ENCODE measurements around the gene ISL2.
"Not testable (repeated sequence)": the region's sequence is repeated elsewhere in the genome, so short reads cannot be mapped to it uniquely, and the experiment has no call there.

The ISL2 gene

DNA sequence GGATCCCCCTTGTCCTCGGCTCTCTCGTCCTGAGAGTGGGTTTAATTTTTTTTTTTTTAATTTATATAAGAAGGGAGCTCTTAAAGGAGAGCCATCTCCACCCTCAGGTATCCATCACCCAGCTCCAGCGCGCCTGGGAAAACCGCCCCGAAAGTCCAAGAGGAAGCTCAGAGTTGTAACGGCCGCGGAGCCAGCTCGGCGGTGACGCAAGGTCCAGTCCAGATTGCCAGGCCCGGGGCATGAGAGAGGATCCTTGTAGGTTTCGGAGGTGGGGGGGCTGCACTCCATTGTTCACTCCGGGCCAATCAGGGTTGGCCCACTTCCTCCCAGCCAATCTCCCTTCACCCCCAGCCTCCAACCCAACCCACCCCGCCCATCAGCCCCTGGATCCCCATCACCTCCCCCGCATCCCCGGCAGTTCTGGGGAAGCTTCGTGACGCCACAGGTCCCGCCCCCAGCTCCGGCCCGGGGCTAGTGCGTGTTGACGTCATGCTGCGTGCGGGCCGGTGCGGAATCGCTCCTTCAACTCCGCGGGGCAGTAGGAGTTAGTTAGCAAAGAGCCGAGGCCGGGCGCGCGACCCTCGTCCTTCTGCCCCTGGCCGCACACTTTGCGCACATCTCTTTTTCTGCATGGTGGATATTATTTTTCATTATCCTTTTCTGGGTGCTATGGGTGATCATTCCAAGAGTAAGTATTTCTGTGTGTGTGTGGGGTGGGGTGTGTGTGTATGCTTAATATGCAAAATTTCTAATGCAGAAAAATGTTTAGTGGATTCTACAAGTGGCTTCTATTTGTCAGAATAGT lies at the start of gene ISL2:
Gene ISL2, plus strand, starts transcription at position 520 of the 805 bp plus-strand sequence. Its CDS starts 111 bp downstream, at position 631.
- DNase-seq = no peak

DNA sequence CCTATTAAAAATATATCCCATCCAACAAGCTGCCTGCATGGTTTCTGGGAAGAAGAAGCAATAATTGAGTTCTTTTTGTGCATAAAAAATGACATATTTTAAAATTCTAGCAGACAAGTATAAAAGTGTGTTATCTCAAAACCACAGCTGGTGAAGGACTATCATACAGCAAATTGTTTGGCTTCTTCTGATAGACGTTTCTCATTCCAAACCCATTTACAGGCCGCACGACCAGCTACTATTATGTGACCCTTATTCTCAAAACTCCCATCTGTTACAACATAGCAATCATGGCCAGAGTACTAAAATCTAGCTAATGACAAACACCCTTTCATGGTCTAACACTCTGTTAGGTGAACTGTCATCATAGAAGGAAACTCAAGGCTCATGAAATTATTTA lies 47.0 kb upstream of the ISL2 start:
- no peak for DNase-seq

DNA sequence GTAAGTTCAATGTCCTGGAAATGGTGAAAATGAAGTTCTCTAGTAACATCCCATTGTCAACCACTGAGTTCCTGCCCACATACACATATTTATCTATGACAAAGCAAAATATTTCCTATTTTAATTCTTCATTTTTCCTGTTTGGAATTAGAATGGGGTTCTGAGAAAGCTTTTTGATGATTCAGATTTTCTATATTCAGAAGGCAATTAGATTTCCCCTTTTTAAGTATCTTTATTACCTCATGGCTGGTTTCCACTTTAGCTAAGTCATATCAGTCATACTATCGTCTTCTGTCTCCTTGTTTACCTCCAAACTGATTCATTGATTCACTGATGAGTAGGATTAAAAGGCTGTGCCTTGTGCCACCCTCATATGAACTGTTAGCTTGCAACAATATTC lies 43.2 kb upstream of the ISL2 start:
- DNase-seq = no peak

DNA sequence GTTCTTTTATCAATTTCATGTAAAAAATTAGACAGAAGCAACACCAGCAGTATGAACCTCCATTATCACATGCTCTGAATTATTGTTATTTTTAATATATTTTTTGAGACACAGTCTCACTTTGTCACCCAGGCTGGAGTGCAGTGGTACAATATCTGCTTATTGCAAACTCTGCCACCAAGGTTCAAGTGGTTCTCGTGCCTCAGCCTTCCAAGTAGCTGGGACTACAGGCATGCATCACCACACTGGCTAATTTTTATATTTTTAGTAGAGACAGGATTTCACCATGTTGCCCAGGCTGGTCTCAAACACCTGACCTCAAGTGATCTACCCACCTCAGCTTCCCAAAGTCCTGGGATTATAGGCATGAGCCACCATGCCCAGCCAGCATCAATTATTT lies 42.1 kb upstream of the ISL2 start:
- not testable (repeated sequence) for DNase-seq

DNA sequence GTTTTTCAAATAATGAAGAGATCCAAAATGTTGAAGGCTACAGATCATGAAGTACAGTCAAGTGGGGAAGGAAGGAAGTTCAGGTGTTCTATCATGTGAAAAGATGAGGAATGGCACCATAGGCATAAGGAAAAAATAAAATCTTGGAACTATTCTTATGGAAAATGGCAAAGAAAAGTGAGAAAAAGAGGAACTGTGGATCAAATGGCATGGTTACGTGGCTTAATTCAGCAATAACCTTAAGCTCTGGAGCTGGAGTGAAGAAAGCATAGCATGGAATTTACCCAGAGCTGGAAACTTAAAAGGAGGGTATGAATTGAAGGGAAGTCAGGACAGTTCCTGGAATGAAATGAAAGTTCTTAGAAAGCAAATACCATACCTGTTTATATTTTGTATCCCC lies 39.7 kb upstream of the ISL2 start:
- no peak for DNase-seq

DNA sequence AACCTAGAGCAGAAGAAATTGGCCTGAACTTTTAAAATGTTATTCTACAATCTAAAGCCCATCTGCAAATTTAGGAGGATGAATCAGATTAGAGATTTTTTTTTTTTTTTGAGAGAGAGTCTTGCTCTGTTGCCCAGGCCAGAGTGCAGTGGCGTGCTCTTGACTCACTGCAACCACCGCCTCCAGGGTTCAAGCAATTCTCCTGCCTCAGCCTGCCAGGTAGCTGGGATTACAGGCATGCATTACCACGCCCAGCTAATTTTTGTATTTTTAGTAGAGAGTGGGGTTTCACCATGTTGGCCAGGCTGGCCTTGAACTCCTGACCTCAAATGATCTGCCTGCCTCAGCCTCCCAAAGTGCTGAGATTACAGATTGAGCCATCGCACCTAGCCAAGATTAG lies 38.6 kb upstream of the ISL2 start:
- not testable (repeated sequence) for DNase-seq

DNA sequence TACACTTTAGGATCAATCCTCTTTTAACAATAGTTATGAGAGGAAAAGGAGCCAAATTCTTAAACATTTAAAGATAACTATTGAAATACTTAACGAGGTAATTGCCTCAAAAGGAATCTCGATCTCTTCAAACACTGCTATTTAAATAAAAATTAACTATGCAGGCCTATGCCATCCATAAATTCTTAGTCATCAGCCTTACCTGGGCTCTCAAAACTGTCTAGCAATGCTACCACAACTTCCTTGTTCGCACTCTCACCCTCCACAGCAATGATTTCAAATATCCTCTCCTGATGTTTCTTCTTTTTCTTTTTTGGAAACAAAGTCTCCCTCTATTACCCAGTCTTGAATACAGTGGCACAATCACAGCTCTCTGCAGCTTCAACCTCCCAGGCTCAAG lies 37.6 kb upstream of the ISL2 start:
- no peak for DNase-seq

DNA sequence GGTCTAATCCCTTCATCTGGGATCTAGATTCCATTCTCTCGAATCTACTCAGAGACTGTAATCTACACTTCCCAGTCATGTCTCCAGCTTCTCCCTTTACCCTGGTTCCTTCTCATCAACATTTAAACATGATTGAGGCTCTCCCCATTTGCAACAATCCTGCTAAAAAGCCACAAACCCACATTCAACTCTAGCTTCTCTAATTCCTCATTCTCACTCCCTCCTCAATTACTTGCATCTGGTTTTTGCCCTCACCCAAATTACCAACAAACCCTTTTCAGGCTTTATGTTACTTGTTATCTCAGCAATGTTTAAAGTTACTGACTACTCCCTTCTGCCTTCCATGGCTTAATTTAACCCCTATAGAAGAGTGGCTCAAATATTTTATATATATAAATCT lies 36.8 kb upstream of the ISL2 start:
- no peak for DNase-seq

DNA sequence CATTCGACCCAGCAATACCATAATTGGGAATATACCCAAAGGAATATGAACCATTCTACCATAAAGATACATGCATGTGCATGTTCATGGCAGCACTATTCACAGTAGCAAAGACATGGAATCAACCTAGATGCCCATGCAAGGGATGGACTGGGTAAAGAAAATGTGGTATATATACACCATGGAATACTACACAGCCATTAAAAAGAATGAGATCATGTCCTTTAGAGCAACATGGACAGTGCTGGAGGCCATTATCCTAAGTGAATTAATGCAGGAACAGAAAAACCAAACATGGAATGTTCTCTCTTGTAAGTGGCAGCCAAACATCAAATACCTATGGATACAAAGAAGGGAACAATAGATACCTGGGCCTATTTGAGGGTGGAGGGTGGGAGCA lies 32.7 kb upstream of the ISL2 start:
- DNase-seq = no peak

DNA sequence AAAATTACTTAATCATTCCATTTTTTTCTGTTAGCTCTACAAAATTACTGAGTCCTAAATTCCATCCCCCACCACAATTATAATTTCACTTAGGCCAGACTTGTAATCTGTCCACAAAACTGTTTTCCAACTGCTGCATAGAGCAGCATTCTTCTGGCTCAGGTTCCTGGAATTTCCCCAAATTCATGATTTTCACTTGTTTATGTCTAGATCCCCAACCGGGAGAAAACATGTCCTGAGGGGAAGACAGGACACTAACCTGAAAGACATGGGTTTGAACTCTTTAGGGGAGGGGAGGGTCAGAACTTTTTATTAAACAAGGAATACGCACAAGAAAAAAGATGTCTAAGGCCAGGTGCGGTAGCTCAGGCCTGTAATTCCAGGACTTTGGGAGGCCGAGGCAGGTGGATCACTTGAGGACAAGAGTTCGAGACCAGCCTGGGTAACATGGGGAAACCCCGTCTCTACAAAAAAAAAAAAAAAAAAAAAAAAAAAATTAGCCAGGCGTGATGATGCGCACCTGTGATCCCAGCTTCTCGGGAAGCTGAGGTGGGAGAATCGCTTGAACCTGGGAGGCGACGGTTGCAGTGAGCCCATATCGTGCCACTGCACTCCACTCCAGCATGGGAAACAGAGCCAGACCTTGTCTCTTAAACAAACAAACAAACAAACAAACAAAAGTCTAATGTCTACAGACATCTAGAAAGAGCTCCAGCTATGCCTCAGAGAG lies 26.8 kb upstream of the ISL2 start:
- DNase-seq = no peak

DNA sequence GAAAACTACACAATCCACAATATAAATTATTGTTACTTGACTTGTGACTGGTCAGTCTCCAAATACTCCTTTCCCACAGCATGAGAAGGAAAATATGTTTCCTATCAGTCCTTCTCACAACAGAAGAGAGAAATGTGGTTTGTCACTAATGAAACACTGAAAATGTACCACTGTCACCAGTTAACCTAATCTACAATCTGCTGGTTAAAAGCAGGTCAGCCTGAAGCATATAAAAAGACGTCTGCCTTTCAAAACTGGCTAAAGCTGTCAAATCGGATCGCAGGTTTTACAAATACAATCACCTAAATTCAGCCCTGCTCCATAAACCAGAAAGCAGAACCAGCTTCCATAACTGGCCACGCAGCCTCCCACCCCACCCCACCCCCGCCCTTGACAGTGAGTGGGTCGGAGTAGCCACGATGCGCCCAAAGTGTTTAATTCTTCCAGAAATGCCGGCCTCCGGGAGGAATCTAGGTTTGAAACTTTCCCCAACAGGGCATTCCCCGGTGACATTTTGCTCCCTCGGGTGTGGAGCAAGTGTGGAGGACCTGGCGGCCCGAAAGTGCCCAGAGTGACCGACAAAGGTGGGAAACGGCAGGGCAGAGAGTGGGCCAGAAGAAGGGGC lies 26.0 kb upstream of the ISL2 start:
- DNase-seq = no peak

DNA sequence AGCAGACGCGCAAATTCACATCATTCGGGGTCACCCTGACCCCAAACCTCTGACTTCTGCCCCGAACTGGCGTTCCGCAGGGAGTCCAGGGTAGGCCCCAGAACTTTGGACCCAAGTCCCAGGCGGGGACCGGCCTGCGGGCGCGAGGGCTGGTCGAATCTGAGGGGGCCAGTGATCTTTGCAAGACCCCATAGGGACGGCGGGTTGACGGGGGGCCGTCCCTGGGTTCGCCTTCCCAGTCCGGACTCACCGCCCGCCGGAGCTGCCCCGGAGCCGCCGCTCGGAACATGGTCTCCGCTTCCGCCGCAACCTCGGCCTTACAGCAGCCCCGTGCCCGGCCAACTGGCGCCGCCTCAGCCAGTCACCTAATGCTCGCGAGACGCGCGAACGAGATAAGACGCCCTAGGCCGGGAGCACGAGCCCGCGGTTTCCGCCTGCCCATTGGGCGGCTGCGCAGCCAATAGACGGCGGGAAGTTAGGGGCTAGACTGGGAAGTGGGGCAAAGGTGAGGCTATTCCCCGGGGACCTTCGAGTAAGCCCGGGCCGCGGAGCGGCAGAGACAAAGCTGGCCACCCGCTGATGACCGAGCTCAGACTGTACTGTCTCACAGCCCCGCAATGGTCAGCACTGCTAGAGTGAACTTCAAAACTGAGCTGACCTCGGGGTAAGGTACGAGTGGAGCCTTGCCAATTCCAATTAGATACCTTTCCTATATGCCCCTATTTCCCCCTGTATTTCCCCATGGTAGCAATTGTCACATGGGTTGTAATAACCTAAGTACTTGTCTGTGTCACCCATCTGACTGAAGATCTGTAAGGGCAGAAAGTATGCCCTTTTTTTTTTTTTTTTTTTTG lies 25.2 kb upstream of the ISL2 start, which contains the start of gene ETFA:
Gene ETFA, minus strand, starts transcription at position 370 of the 854 bp plus-strand sequence. Its CDS starts 81 bp downstream, at position 289.
- DNase-seq = peak; percentile 92 to 95

DNA sequence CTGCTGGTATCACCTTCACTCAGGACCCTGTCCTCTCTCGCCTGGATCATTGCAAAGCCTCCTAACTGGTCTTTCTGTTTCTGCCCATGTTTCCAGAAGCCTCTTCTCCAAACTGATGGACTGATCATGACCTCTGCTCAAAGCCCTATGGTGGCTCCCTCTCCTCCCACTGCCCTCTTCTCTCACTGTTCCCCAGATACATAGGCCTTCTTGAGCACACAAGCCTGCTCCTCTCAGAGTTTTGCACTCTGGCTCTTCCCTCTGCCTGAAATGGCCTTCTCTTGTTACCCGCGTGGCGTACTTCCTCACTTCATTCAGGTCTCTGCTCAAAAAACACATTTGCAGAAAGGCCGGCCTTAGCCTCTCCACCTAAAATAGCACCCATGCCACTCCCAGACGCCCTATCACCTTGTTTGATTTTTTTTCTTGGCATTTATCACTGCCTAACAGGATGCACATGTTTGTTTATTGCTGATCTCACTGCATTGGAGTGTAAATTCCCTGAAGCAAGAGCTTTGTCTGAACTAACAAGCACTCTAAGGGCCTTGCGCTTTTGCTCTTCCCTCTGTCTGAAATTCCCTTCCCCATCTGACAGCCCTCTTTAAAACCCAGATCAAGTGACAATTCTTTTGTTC lies 23.9 kb upstream of the ISL2 start:
- DNase-seq = no peak

DNA sequence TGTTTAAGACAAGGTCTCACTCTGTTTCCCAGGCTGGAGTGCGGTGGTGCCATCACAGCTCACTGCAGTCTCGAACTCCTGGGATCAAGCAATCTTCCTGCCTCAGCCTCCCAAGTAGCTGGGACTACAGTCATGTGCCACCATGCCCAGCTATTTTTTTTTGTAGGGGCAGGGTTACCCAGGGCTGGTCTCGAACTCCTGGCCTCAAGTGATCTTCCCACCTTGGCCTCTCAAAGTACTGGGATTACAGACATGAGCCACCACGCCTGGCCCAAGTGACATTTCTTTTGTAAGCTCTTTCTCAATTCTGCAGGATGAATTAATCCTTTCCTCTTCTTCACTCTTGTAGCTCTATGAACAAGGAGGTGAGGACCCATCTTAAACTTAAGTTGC lies 23.4 kb upstream of the ISL2 start:
- not testable (repeated sequence) for DNase-seq

DNA sequence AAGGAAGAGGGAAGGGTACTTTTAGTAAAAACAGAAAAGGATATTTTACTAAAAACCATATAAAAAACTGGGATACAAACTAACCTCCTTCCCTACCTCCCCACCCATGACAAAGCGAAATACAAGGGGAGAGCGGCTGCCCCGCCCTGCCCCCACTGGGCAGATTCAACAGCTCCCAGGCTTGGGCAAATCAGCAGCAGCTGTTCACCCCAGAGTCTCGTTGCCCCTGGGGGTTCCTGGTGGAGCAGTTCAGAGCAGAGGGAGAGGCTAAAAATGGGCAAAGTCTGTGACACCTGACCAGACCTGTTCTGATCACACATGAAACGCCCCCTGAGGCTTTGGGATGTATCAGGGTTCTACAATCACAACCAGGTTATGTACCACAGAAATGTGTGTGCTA lies 22.8 kb upstream of the ISL2 start:
- DNase-seq = no peak

DNA sequence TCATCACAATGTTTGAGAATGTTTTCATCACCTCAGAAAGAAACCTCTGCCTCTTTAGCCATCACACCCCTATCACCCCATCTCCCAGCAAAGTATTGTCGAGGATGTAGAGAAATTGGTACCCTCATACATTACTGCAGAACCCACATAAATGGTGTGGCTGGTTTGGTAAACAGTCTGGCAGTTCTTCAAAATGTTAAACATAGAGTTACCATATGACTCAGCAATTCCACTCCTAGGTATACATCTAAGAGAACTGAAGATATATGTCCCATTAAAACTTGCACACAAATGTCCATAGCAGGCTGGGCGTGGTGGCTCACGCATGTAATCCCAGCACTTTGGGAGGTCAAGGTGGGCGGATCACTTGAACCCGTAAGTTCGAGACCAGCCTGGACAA lies 16.6 kb upstream of the ISL2 start:
- DNase-seq = no peak

DNA sequence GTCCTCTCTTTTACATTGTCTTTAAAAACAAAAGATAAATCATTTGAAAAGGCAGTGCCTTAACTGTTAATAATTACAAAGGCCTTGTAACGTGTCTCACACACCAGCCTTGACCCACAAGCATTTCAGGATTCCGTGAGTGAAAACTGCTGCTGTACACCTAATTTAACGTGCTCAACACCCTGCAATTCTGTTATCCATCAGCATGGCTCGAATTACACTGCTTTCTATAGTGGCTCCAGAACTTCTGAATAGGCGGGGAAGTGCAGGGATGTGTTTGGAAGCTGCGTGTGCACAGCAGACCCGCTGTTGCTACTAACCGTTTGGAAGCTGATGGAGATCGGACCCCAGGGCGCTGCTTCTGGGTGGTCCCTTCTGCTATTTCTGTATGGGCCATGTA lies 15.4 kb upstream of the ISL2 start:
- no peak for DNase-seq

DNA sequence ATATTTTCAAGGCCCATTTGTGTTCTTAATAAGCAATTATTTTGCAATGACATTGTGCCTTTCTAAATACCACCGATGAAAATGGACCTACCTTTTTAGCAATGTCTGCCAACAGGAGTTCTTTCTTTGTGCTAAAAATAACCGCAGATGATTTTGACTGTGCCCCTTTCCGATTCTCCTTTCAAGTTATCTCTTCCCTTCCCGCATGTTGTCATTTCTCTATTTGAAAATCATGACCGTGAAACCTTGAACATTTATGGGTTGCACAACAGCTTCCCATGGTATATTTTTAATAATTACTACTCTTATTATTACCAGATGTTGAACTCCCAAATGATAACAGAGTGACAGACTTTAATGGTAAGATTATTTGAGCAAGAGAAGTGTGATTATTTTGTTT lies 15.0 kb upstream of the ISL2 start:
- no peak for DNase-seq

DNA sequence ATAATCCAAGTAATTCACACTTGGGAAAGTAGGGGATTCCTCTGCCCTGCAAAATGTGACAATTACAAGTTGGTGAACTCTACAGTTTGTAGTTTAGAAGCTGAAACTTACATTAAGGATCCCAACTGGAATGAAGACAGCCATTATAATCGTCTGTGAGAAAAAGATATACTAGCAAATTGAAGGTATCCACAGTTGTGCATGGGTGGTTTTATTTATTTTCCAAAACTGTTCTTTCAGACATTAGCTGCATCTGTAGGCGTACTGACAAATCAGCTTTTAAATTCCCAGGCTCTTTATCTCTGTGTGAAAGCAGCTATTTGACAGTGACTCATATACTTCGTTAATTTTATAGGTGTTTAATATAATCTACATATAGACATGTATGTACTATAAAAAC lies 12.5 kb upstream of the ISL2 start:
- no peak for DNase-seq

DNA sequence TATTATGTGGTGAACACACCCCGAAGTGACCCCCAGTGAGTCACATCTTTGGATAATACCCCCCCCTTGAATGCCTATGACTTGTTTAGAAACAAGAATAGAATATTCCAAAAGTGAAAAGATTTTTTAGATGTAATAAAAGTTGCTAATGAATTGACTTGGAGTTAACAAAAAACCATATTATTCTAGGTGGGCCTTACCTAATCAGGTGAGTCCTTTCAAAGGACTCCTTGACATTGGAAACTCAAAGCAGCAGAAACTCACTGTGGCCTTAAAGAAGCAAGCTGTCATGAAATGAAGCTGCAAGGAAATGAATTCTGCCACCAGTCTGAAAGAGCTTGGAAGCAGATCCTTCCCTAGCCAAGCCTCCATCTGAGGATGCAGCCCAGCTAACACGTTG lies 10.9 kb upstream of the ISL2 start:
- DNase-seq = no peak

DNA sequence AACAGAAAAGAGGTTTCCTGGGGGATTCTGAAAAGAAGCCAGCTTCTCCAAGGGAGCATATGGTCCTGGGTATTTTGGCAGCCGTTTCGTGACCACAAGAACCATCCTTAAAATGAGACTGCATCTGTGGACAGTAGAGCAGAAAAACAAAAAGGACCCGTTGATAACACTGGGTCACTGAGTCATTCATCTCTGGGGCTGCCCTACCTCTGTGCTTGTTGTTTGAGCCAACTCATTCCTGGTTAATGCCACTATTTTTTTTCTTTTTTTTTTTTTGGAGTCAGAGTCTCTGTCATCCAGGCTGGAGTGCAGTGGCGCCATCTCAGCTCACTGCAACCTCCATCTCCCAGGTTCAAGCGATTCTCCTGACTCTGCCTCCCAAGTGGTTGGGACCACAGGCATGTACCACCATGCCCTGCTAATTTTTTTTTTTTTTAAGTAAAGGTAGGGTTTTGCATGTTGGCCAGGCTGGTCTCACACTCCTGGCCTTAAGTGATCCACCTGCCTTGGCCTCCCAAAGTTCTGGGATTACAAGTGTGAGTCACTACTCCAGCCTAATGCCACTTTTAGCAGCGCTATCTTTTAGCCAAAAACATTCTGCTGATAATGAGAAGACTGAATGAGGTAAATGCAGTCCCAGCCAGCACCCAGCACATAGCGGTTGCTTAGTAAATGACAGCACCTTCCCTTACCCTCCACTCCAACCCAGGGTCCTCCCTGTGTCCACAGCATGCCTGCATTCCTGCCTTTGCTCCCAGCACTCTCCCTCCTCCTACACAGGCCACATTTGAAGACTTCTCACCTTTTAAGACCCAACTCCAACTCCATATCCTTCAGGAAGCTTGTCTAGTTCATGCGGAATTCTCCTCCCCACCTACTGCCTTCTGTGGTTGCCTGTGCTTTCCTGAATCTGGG lies 9.1 kb upstream of the ISL2 start:
- DNase-seq = no peak

All from SHP77 (cell line).